ENCODE results near the gene USP34.
"Not testable (repeated sequence)": the region's sequence is repeated elsewhere in the genome, so short reads cannot be mapped to it uniquely, and the experiment has no call there.

USP34 gene

GRCh38 chr2:61249521-61250071, 221.3 kb downstream of the USP34 start:
- DNase-seq (ENCODE audit: low read depth) = no peak

DNA sequence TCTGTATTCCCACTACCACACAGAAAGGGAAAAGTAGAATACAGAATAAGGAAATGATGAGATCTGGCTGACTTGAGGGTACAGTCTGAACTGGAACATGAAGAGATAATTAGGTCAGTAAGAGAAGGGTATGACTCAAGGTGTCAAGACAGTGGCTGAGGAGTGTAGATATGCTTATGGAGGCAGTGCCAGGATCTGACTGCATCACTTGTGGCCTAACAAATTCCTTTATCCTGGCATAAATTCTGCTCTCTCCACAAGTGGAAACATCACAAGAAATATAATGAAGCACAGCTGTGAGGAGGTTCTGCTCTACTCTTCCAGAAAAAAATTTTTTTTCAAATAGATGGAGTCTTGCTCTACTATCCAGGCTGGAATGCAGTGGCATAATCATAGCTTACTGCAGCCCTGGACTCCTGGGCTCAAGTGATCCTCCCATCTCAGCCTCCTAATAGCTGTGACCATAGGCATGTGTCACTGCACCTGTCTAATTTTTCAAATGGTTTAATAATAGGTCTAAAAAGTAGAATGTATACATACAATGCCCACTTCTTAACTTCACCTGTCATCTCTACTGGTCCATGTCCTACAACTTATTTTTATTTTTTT, 223.6 kb downstream of the USP34 start:
- DNase-seq (ENCODE audit: low read depth) = no peak

DNA sequence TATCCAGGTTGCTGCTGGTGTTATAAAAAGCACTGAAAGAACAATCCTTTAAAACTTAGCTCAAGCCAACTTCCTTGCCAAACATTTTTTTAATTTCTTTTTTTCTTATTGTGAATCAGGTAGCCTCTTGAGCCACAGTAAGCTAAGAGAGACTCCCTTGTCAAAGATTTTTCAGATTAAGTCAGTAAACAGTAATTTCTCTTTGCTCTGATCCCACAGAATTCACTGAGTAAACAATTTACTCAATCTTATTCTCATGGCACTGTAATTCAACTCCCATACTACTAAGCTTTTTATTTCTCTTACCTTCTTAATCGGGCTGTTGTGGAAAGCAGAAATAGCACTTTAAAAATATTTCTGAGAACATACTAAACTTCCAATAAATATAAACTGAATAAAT, 226.2 kb downstream of the USP34 start:
- no peak for DNase-seq (ENCODE audit: low read depth)

- DNase-seq (ENCODE audit: low read depth) = no peak
These were observed 229.6 kb downstream of the USP34 start for GRCh38 chr2:61241266-61241665.

- DNase-seq (ENCODE audit: low read depth) = no peak
These were observed 232.5 kb downstream of the USP34 start for GRCh38 chr2:61238219-61239012.

- no peak for DNase-seq (ENCODE audit: low read depth)
These were observed 235.2 kb downstream of the USP34 start for GRCh38 chr2:61235716-61236115.

DNA sequence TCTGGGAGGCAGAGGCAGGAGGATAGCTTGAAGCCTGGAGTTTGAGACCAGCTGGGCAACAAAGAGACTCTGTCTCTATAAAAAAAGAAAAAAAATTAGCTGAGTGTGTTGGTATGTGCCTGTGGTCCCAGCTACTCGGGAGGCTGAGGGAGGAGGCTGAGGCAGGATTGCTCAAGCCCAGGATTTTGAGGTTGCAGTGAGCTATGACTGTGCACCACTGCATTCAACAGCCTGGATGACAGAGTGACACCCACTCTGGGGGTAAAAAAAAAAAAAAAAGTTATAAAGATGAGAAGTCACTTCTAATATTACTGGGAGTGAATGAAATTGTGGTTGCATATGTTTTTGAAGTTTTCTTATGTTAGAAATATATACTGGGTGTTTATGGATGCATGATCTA, 237.3 kb downstream of the USP34 start:
- no peak for DNase-seq (ENCODE audit: low read depth)

DNA sequence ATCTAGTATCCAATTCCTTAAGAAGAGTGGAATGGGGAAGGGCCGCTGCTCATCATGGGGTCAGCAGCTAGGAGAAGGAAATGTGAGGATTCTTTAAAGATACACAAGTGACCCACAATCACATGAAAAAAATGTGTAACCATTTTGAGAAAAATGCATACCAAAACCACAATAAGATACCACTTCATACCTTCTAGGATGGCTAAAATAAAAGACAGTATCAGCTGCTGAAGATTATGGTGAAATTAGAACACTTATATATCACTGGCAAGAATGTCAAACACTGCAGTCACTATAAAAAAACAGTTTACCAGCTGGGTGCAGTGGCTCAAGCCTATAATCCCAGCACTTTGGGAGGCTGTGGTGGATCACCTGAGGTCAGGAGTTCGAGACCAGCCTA, 241.0 kb downstream of the USP34 start:
- DNase-seq (ENCODE audit: low read depth) = no peak

DNA sequence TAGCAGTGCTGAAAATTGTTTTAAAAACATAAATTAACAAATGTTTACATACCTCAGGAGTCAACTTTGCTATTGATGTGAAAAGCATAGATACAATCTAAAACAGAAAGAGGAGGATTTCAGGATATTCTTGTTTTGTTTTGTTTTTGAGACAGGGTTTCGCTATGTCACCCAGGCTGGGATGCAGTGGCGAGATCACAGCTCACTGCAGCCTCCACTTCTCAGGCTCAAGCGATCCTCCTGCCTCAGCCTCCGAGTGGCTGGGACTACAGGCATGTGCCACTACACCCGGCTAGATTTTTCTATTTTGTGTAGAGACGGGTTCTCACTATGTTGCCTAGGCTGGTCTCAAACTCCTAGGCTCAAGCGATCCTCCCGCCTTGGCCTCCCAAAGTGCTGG, 248.3 kb downstream of the USP34 start:
- no peak for DNase-seq (ENCODE audit: low read depth)

DNA sequence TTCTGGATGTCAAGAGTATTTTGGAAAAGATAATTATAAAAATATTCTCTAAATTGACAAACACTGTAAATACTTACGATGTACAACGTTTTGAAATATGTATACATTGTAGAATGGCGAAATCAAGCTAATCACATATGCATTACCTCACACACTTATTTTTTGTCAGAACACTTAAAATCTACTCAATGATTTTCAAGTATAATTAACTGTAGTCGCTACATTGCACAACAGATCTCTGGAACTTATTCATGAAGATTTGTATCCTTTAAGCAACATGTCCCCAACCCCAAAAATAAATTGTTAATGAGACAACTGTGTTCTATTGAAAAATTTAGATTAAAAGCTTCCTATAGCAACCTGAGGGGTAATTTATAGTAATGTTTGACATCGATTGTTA, 249.1 kb downstream of the USP34 start:
- DNase-seq (ENCODE audit: low read depth) = no peak

DNA sequence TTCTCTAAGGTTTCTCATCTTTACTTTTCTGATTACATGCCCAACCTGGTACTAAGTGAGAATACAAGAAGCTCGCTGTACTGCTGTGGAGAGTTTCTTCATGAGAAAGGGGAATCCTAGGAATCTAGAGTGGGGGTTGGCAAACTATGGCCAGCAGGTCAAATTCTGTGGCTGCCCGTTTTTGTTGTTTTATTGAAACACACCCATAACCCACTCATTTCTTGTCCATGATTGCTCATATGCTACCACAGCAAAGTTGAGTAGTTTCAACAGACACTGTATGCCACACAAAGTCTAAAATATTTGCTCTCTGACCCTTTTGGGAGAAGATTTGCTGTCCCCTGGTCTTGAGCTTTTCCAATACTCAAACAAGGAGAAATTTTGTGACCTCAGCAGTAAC, 250.1 kb downstream of the USP34 start:
- no peak for DNase-seq (ENCODE audit: low read depth)

DNA sequence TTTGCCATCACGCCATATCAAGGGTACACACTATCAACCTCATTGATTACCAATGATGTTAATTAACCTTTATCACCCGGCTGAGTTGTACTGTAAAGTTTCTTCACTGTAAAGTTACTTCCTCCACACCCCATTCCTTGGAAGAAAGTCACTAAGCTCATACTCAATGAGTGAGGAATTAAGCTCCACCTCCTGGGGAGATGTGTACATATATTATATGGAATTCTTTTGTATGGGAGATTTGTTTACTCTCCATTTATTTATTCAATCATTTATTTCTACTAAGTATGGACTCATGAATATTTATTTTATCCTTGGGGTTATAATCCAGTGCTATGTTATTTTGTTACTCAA, 252.1 kb downstream of the USP34 start:
- no peak for DNase-seq (ENCODE audit: low read depth)

- no peak for DNase-seq (ENCODE audit: low read depth)
These were observed 252.6 kb downstream of the USP34 start for GRCh38 chr2:61218076-61218816.

DNA sequence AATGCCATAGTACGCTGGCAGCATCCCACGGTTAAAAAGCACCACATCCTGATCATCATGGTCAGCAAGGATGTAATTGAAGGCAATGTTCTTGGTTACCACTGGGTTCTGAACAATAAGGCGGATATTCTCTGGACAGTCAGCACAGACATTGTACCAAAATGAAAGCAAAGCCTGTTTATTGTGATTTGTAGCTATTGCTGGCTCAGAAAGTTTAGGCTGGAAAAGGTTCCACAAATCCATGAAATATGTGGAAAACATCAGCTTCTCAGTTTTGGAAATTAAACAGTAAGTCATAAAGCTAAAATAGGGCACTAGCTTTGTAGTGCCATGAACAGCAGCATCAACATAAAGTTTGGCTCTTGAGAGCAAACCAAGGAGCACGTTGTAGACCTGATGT, 256.7 kb downstream of the USP34 start:
- no peak for DNase-seq (ENCODE audit: low read depth)

DNA sequence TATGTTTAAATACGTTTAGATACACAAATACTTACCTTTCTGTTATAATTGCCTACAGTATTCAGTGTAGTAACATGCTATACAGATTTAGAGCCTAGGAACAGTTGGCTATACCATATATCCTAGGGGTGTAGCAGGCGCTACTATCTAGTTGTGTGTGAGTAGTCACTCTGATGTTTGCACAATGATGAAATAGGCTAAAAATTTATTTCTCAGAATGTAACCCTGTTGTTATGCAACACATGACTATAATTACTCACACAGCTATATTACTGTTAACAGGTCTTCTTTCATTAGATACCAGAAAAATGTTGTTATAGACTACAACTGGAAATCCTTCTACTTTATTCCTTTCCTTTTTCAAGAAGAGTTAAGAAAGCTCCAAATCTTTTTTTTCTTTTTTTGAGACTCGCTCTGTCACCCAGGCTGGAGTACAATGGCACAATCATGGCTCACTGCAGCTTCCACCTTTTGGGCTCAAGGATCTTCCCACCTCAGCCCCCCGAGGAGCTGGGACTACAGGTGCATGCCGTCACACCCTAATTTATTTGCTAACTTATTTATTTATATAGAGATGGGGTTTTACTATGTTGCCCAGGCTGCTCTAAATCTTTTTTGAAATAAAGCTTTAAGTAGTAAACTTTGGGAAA, 260.4 kb downstream of the USP34 start:
- no peak for DNase-seq (ENCODE audit: low read depth)

DNA sequence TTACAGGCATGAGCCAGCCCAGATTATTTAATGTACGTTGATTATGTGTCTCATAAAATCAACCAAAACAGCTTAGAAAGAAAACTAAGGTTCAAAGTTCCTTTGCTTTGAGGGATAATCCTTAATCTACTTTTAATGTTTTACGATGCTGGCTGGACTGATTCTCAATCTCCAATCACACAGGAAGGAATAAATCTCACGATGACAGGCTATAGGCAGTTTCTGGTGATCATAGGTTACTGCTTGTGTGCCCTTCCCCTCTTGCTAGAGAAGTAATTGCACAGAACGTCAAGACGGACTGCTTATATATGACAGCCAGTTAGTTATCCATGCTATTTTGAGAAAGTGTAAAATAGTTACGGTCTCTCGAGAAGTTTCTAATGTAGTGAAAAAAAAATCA, 265.8 kb downstream of the USP34 start:
- DNase-seq (ENCODE audit: low read depth) = no peak

- no peak for DNase-seq (ENCODE audit: low read depth)
These were observed 274.2 kb downstream of the USP34 start for GRCh38 chr2:61196671-61197070.

GRCh38 chr2:61194646-61195045, 276.2 kb downstream of the USP34 start:
- DNase-seq (ENCODE audit: low read depth) = not testable (repeated sequence)

- DNase-seq (ENCODE audit: low read depth) = no peak
These were observed 277.0 kb downstream of the USP34 start for GRCh38 chr2:61193670-61194561.

GRCh38 chr2:61187085-61187484, 283.8 kb downstream of the USP34 start:
- no peak for DNase-seq (ENCODE audit: low read depth)

GRCh38 chr2:61185231-61185728, 285.6 kb downstream of the USP34 start:
- no peak for DNase-seq (ENCODE audit: low read depth)

All from stimulated activated CD8-positive, alpha-beta memory T cell treated with anti-CD3 and anti-CD28 coated beads, Interleukin-12 subunit alpha, Interleukin-12 subunit beta, amount 100 ng/mL, for 4 hours (primary cell).